ENCODE data around the gene RIN3. TPM values are rescaled to one million over a fixed set of nuclear protein-coding genes. Genes with fewer than 3 reads are reported as not detected.

RIN3 gene
- total RNA-seq, 3 donors from 2014 or later (not counting 1 experiment from before 2014, with no cell fraction given): 248 to 289 (median 282) TPM

GRCh38 chr14:92552066-92552465, 38.5 kb downstream of the RIN3 start:
- ATAC-seq (no peak), DNase-seq (no peak)
- no peaks in the 10 kb centered on the region for H3K27me3 Mint-ChIP-seq (ENCODE audit: low read depth in 2 of 2)
- Histone ChIP-seq H3K4me3 (ENCODE audit: low read length) (no peak overlapping the region), H3K27ac (ENCODE audit: low read length) (no peak overlapping the region), H3K4me1 (ENCODE audit: control insufficient read depth, insufficient read depth, low read length) (peaks cover 71% of the 10 kb centered on the region), H3K27me3 (ENCODE audit: control insufficient read depth, insufficient read depth, low read length) (no peaks in the 10 kb centered on the region), H3K9me3 (ENCODE audit: control insufficient read depth, insufficient read depth, low read length) (no peaks in the 10 kb centered on the region), H3K36me3 (ENCODE audit: control insufficient read depth, insufficient read depth, low read length) (peaks cover 19% of the 10 kb centered on the region)
- H3K4me1 Mint-ChIP-seq: peaks cover 70 to 83% of the 10 kb centered on the region in 2 donors
- intact Hi-C loops (cut with micrococcal nuclease): loop anchor here (5.0 kb wide), 1 partner anchor 50 kb away; no protein-coding TSS in a partner anchor
- no peaks in the 10 kb centered on the region for H3K9me3 Mint-ChIP-seq
- TF ChIP-seq CTCF (IDR thresholded peaks at IDR 0.05): no peak
- H3K36me3 Mint-ChIP-seq: no peaks in the 10 kb centered on the region
- WGBS (ENCODE audit: insufficient coverage): 39% methylated on average over 4 of the region's 4 CpGs
- peak overlapping the region; percentile 82 to 84 for H3K27ac Mint-ChIP-seq
- H3K4me3 Mint-ChIP-seq: peak overlapping the region; percentile 81

DNA sequence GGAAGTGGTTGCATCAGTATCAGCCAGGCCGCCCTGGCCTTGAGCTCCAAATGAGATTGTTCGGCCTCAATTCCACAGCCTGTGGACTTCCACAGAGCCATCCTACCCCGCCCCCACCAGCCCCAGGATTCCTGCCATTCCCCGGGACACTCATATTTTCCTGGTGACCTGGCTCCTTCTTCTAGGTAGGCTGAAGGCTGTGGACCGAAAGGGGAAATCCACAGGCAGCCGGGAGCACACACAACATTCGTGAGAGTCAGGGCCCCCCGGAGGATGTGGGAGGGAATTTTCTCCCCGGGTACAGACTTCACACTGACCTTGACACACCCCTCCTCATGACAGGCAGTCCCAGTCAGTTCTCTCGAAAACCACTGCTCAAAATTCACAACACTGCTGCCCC, 39.9 kb downstream of the RIN3 start:
- Mint-ChIP-seq H3K27me3 (ENCODE audit: low read depth in 2 of 2) (no peaks in the 10 kb centered on the region), H3K36me3 (no peaks in the 10 kb centered on the region), H3K4me1 (peaks cover 69 to 71% of the 10 kb centered on the region in 2 donors), H3K27ac (peak overlapping the region; percentile 43 to 82), H3K9me3 (no peaks in the 10 kb centered on the region), H3K4me3 (no peak overlapping the region)
- peaks cover 31% of the 10 kb centered on the region for H3K36me3 ChIP-seq (ENCODE audit: control insufficient read depth, insufficient read depth, low read length)
- intact Hi-C loops (cut with micrococcal nuclease): loop anchor here (5.0 kb wide), 1 partner anchor 49 kb away; no protein-coding TSS in a partner anchor
- H3K27ac ChIP-seq (ENCODE audit: low read length): no peak overlapping the region
- no peaks in the 10 kb centered on the region for H3K27me3 ChIP-seq (ENCODE audit: control insufficient read depth, insufficient read depth, low read length)
- ATAC-seq (peak in 1 of 3 donors; percentile 39), DNase-seq (no peak)
- TF ChIP-seq CTCF (IDR thresholded peaks at IDR 0.05): no peak
- 72% methylated on average over 8 of the region's 10 CpGs for WGBS (ENCODE audit: insufficient coverage)
- H3K4me3 ChIP-seq (ENCODE audit: low read length): no peak overlapping the region
- peaks cover 71% of the 10 kb centered on the region for H3K4me1 ChIP-seq (ENCODE audit: control insufficient read depth, insufficient read depth, low read length)
- H3K9me3 ChIP-seq (ENCODE audit: control insufficient read depth, insufficient read depth, low read length): no peaks in the 10 kb centered on the region

- Histone ChIP-seq H3K4me3 (ENCODE audit: low read length) (no peak overlapping the region), H3K27me3 (ENCODE audit: control insufficient read depth, insufficient read depth, low read length) (no peaks in the 10 kb centered on the region), H3K4me1 (ENCODE audit: control insufficient read depth, insufficient read depth, low read length) (peaks cover 59% of the 10 kb centered on the region), H3K9me3 (ENCODE audit: control insufficient read depth, insufficient read depth, low read length) (no peaks in the 10 kb centered on the region), H3K27ac (ENCODE audit: low read length) (no peak overlapping the region), H3K36me3 (ENCODE audit: control insufficient read depth, insufficient read depth, low read length) (peaks cover 48% of the 10 kb centered on the region)
- WGBS (ENCODE audit: insufficient coverage): 43% methylated on average over 13 of the region's 13 CpGs
- TF ChIP-seq CTCF (IDR thresholded peaks at IDR 0.05): no peak
- Mint-ChIP-seq H3K36me3 (no peaks in the 10 kb centered on the region), H3K4me3 (peak overlapping the region; percentile 25), H3K27ac (peak overlapping the region; percentile 10 to 79), H3K9me3 (no peaks in the 10 kb centered on the region), H3K4me1 (peaks cover 57% of the 10 kb centered on the region in 2 donors), H3K27me3 (ENCODE audit: low read depth in 2 of 2) (no peaks in the 10 kb centered on the region)
- intact Hi-C loops (cut with micrococcal nuclease): no loop called here
- DNase-seq (no peak), ATAC-seq (no peak)
Observed at GRCh38 chr14:92555465-92556111, 42.0 kb downstream of the RIN3 start.
